Liver (tissue), 9 donors: ENCODE data around the gene MS4A6A. TPM values are rescaled to one million over a fixed set of nuclear protein-coding genes. Genes with fewer than 3 reads are reported as not detected.

Experiments used
- DNase-seq: peaks from one replicate; pipeline ENCODE4 v3.0.0-alpha.2; 2017; ENCODE audit warnings: low spot score
- H3K27ac ChIP-seq, 2 donors: one replicate each; pipeline ENCODE4 v1.7.0; 2013; ENCODE audit warnings: inconsistent platforms in 2 of 2, low read length in 2 of 2, control low read depth in 1 of 2, low read depth in 1 of 2, mild to moderate bottlenecking in 1 of 2
- H3K27me3 ChIP-seq, 4 donors: one replicate each; pipeline versions ENCODE4 v1.6.1 to v1.7.0; 2013; ENCODE audit warnings: low read length in 3 of 4, inconsistent platforms in 1 of 4, mild to moderate bottlenecking in 1 of 4, moderate library complexity in 1 of 4; ENCODE audit not compliant: control insufficient read depth in 4 of 4, insufficient read depth in 4 of 4
- H3K36me3 ChIP-seq, 4 donors: one replicate each; pipeline versions ENCODE4 v1.6.1 to v1.7.0; 2013; ENCODE audit warnings: low read length in 3 of 4, mild to moderate bottlenecking in 3 of 4, low read depth in 1 of 4, moderate library complexity in 1 of 4; ENCODE audit not compliant: control insufficient read depth in 4 of 4, insufficient read depth in 3 of 4
- H3K4me1 ChIP-seq, 4 donors: one replicate each; pipeline versions ENCODE4 v1.6.1 to v1.7.0; 2013; ENCODE audit warnings: low read length in 3 of 4, mild to moderate bottlenecking in 3 of 4, moderate library complexity in 1 of 4; ENCODE audit not compliant: control insufficient read depth in 4 of 4, insufficient read depth in 4 of 4
- H3K4me3 ChIP-seq, 3 donors: one replicate each; pipeline versions ENCODE4 v1.6.1 to v1.7.0; 2013; ENCODE audit warnings: low read length in 3 of 3, control low read depth in 1 of 3, low read depth in 1 of 3, mild to moderate bottlenecking in 1 of 3
- H3K9ac ChIP-seq, 2 donors: one replicate each; pipeline ENCODE4 v1.7.0; 2013; ENCODE audit warnings: low read length in 2 of 2, mild to moderate bottlenecking in 2 of 2, moderate library complexity in 2 of 2, control low read depth in 1 of 2, low read depth in 1 of 2
- H3K9me3 ChIP-seq, 4 donors: one replicate each; pipeline versions ENCODE4 v1.6.1 to v1.7.0; 2013; ENCODE audit warnings: low read length in 3 of 4; ENCODE audit not compliant: control insufficient read depth in 4 of 4
- EGR1 ChIP-seq, 2 donors: IDR thresholded peaks; 2 replicates each; pipeline ENCODE4 v1.6.1; 2016 to 2018; ENCODE audit warnings: antibody characterized with exemption in 2 of 2, low read depth in 2 of 2
- FOXA1 ChIP-seq: IDR thresholded peaks from 2 replicates; pipeline ENCODE4 v1.6.1; 2016; ENCODE audit warnings: antibody characterized with exemption
- FOXA2 ChIP-seq: IDR thresholded peaks from 2 replicates; pipeline ENCODE4 v1.6.1; 2016; ENCODE audit warnings: antibody characterized with exemption
- GABPA ChIP-seq, 2 donors: IDR thresholded peaks in 1 of 2; conservative IDR thresholded peaks in 1 of 2; 2 replicates each; pipeline ENCODE4 v1.6.1; 2016; ENCODE audit warnings: antibody characterized with exemption in 2 of 2, mild to moderate bottlenecking in 1 of 2, moderate library complexity in 1 of 2
- HNF4A ChIP-seq, 2 donors: conservative IDR thresholded peaks; 2 replicates each; pipeline ENCODE4 v1.6.1; 2016; ENCODE audit warnings: antibody characterized with exemption in 2 of 2, mild to moderate bottlenecking in 2 of 2
- HNF4G ChIP-seq: IDR thresholded peaks from 2 replicates; pipeline ENCODE4 v1.6.1; 2016; ENCODE audit warnings: antibody characterized with exemption
- JUND ChIP-seq, 2 donors: IDR thresholded peaks; 2 replicates each; pipeline ENCODE4 v1.6.1; 2016; ENCODE audit warnings: antibody characterized with exemption in 2 of 2
- NR2F2 ChIP-seq: IDR thresholded peaks from 2 replicates; pipeline ENCODE4 v1.6.1; 2016; ENCODE audit warnings: antibody characterized with exemption
- RAD21 ChIP-seq, 2 donors: IDR thresholded peaks; 2 replicates each; pipeline ENCODE4 v1.6.1; 2016; ENCODE audit warnings: antibody characterized with exemption in 2 of 2, mild to moderate bottlenecking in 2 of 2
- RXRA ChIP-seq, 2 donors: IDR thresholded peaks; 2 replicates each; pipeline ENCODE4 v1.6.1; 2017 to 2018; ENCODE audit warnings: antibody characterized with exemption in 2 of 2, mild to moderate bottlenecking in 1 of 2
- SP1 ChIP-seq: IDR thresholded peaks from 2 replicates; pipeline ENCODE4 v1.6.1; 2018; ENCODE audit warnings: antibody characterized with exemption, mild to moderate bottlenecking
- TAF1 ChIP-seq: conservative IDR thresholded peaks from 2 replicates; pipeline ENCODE4 v1.6.1; 2016; ENCODE audit warnings: antibody characterized with exemption, mild to moderate bottlenecking
- YY1 ChIP-seq: IDR thresholded peaks from 2 replicates; pipeline ENCODE4 v1.6.1; 2016; ENCODE audit warnings: antibody characterized with exemption, mild to moderate bottlenecking
- WGBS: extraction: QIAGEN DNeasy Blood & Tissue Kit; methylation state at CpG from one replicate; pipeline ENCODE4 v1.1.7; 2013; 5-methylcytosine and 5-hydroxymethylcytosine counted together
- polyA plus RNA-seq, 2 donors: library from polyadenylated mRNA; stranded (reverse) in 1 of 2; unstranded in 1 of 2; fragments of 200-250 nt in 1 of 2; fragments of >200 nt in 1 of 2; fragmentation: Nextera tagmentation in 1 of 2; extraction: Ambion mirVana in 1 of 2; gene quantifications; one replicate each; pipeline versions ENCODE4 v1.2.1 to v1.2.3, GENCODE V29; 2013 to 2015
- total RNA-seq, 2 donors: library from RNA; depleted of rRNA; stranded (reverse); fragments of >200 nt; gene quantifications; one replicate each; pipeline ENCODE4 v1.2.3, GENCODE V29; 2014
- TF ChIP-seq, protein P1 (sequence below): IDR thresholded peaks from 2 replicates; pipeline ENCODE4 v1.6.1; 2016; ENCODE audit warnings: antibody characterized with exemption
- TF ChIP-seq, protein P2 (sequence below): fragments of 150-350 bp; IDR thresholded peaks from 2 replicates; pipeline ENCODE4 v1.5.1; 2017; ENCODE audit warnings: improper control_type of control experiment, low read depth, low read length; ENCODE audit not compliant: missing input control
- TF ChIP-seq, protein P3 (sequence below): IDR thresholded peaks from 2 replicates; pipeline ENCODE4 v1.6.1; 2016; ENCODE audit warnings: antibody characterized with exemption
- TF ChIP-seq, protein P4 (sequence below): IDR thresholded peaks from 2 replicates; pipeline ENCODE4 v1.6.1; 2016; ENCODE audit warnings: antibody characterized with exemption
- TF ChIP-seq, protein P5 (sequence below): IDR thresholded peaks from 2 replicates; pipeline ENCODE4 v1.6.1; 2016; ENCODE audit warnings: antibody characterized with exemption, mild to moderate bottlenecking
- donor health status: healthy.
- donor health status: healthy.
- donor health status: healthy.
- donor health status: healthy.
- donor health status: healthy.

MS4A6A gene
- total and polyA plus RNA-seq, 4 donors: 64.6 to 117 (median 99.4) TPM

DNA sequence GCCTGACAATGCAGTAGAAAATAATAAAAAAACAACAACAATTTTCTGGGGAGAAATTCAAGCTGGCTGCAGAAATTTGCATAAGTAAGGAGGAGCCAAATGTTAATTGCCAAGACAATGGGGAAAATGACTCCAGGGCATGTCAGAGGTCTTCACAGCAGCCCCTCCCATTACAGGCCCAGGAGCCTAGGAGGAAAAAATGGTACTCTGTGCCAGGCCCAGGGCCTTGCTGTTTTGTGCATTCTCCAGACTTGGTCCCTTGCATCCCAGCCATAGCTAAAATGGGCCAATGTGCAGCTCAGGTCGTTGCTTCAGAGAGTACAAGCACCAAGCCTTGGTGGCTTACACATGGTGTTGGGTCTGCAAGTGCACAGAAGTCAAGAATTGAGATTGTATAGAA lies 49.0 kb downstream of the MS4A6A start:
- Histone ChIP-seq H3K27ac (no peak overlapping the region), H3K4me3 (no peak overlapping the region), H3K9me3 (no peaks in the 10 kb centered on the region), H3K27me3 (no peaks in the 10 kb centered on the region), H3K9ac (no peak overlapping the region), H3K4me1 (no peaks in the 10 kb centered on the region), H3K36me3 (no peaks in the 10 kb centered on the region)
- TF ChIP-seq YY1 (no peak), FOXA1 (no peak), NR2F2 (no peak), FOXA2 (no peak), TAF1 (no peak), GABPA (IDR thresholded peaks at IDR 0.05 in 1 of 2, conservative IDR thresholded peaks at IDR 0.05 in 1 of 2) (no peak), RAD21 (IDR thresholded peaks at IDR 0.05) (no peak), JUND (IDR thresholded peaks at IDR 0.05) (no peak), HNF4G (no peak), EGR1 (IDR thresholded peaks at IDR 0.05; ENCODE audit: low read depth in 2 of 2) (no peak)
- TF ChIP-seq, protein P1, sequence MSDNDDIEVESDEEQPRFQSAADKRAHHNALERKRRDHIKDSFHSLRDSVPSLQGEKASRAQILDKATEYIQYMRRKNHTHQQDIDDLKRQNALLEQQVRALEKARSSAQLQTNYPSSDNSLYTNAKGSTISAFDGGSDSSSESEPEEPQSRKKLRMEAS: no peak
- TF ChIP-seq, protein P2, sequence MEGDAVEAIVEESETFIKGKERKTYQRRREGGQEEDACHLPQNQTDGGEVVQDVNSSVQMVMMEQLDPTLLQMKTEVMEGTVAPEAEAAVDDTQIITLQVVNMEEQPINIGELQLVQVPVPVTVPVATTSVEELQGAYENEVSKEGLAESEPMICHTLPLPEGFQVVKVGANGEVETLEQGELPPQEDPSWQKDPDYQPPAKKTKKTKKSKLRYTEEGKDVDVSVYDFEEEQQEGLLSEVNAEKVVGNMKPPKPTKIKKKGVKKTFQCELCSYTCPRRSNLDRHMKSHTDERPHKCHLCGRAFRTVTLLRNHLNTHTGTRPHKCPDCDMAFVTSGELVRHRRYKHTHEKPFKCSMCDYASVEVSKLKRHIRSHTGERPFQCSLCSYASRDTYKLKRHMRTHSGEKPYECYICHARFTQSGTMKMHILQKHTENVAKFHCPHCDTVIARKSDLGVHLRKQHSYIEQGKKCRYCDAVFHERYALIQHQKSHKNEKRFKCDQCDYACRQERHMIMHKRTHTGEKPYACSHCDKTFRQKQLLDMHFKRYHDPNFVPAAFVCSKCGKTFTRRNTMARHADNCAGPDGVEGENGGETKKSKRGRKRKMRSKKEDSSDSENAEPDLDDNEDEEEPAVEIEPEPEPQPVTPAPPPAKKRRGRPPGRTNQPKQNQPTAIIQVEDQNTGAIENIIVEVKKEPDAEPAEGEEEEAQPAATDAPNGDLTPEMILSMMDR: no peak
- 42% methylated on average over 1 of the region's 1 CpG for WGBS
- no peak for DNase-seq

DNA sequence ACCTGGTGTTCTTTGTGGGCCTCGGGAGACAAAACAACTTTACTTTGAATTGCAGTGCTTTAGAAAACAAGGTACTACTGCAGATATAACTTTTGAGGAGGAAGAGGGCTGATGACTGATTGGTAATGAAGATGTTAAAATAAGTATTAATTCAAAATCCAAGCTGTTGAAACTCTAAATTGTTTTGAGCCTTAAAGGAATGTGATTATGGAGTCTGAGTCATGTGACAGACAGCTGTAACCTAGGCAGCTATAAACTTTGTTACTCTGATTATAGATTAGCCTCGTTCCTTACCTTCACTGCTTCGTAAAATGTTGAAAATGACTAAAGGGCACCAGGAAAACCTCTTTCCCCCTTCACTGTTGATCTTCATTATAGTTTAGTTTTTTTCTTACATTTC lies 51.0 kb downstream of the MS4A6A start:
- no peak for DNase-seq
- no peak overlapping the region for H3K9ac ChIP-seq
- 74% methylated on average over 3 of the region's 3 CpGs for WGBS
- no peaks in the 10 kb centered on the region for H3K9me3 ChIP-seq
- H3K4me3 ChIP-seq: no peak overlapping the region
- no peaks in the 10 kb centered on the region for H3K4me1 ChIP-seq
- no peaks in the 10 kb centered on the region for H3K27me3 ChIP-seq
- H3K36me3 ChIP-seq: no peaks in the 10 kb centered on the region
- H3K27ac ChIP-seq: no peak overlapping the region
- TF ChIP-seq HNF4G: no peak
- TF ChIP-seq, protein P3, sequence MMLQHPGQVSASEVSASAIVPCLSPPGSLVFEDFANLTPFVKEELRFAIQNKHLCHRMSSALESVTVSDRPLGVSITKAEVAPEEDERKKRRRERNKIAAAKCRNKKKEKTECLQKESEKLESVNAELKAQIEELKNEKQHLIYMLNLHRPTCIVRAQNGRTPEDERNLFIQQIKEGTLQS: no peak
- no peak for TF ChIP-seq NR2F2
- no peak for TF ChIP-seq YY1
- TF ChIP-seq FOXA1: no peak
- TF ChIP-seq JUND (IDR thresholded peaks at IDR 0.05): no peak
- TF ChIP-seq EGR1 (IDR thresholded peaks at IDR 0.05; ENCODE audit: low read depth in 2 of 2): no peak
- TF ChIP-seq RAD21 (IDR thresholded peaks at IDR 0.05): no peak
- no peak for TF ChIP-seq GABPA (IDR thresholded peaks at IDR 0.05 in 1 of 2, conservative IDR thresholded peaks at IDR 0.05 in 1 of 2)
- TF ChIP-seq, protein P4, sequence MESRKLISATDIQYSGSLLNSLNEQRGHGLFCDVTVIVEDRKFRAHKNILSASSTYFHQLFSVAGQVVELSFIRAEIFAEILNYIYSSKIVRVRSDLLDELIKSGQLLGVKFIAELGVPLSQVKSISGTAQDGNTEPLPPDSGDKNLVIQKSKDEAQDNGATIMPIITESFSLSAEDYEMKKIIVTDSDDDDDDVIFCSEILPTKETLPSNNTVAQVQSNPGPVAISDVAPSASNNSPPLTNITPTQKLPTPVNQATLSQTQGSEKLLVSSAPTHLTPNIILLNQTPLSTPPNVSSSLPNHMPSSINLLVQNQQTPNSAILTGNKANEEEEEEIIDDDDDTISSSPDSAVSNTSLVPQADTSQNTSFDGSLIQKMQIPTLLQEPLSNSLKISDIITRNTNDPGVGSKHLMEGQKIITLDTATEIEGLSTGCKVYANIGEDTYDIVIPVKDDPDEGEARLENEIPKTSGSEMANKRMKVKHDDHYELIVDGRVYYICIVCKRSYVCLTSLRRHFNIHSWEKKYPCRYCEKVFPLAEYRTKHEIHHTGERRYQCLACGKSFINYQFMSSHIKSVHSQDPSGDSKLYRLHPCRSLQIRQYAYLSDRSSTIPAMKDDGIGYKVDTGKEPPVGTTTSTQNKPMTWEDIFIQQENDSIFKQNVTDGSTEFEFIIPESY: no peak
- no peak for TF ChIP-seq RXRA (IDR thresholded peaks at IDR 0.05)
- no peak for TF ChIP-seq HNF4A (conservative IDR thresholded peaks at IDR 0.05)
- no peak for TF ChIP-seq FOXA2
- no peak for TF ChIP-seq TAF1
- TF ChIP-seq SP1: no peak
- TF ChIP-seq, protein P2: no peak
- TF ChIP-seq, protein P1: no peak
- TF ChIP-seq, protein P5, sequence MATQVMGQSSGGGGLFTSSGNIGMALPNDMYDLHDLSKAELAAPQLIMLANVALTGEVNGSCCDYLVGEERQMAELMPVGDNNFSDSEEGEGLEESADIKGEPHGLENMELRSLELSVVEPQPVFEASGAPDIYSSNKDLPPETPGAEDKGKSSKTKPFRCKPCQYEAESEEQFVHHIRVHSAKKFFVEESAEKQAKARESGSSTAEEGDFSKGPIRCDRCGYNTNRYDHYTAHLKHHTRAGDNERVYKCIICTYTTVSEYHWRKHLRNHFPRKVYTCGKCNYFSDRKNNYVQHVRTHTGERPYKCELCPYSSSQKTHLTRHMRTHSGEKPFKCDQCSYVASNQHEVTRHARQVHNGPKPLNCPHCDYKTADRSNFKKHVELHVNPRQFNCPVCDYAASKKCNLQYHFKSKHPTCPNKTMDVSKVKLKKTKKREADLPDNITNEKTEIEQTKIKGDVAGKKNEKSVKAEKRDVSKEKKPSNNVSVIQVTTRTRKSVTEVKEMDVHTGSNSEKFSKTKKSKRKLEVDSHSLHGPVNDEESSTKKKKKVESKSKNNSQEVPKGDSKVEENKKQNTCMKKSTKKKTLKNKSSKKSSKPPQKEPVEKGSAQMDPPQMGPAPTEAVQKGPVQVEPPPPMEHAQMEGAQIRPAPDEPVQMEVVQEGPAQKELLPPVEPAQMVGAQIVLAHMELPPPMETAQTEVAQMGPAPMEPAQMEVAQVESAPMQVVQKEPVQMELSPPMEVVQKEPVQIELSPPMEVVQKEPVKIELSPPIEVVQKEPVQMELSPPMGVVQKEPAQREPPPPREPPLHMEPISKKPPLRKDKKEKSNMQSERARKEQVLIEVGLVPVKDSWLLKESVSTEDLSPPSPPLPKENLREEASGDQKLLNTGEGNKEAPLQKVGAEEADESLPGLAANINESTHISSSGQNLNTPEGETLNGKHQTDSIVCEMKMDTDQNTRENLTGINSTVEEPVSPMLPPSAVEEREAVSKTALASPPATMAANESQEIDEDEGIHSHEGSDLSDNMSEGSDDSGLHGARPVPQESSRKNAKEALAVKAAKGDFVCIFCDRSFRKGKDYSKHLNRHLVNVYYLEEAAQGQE: no peak
